HG03354 (cell line): ENCODE results near the gene RPSA.
"Not testable (repeated sequence)": the region's sequence is repeated elsewhere in the genome, so short reads cannot be mapped to it uniquely, and the experiment has no call there.

Experiments
- ATAC-seq: cut with Tn5 transposase; IDR thresholded peaks from one replicate; pipeline ENCODE4 v1.9.1; 2021; ENCODE audit warnings: mild to moderate bottlenecking; ENCODE audit not compliant: unreplicated experiment, poor library complexity, severe bottlenecking

Gene RPSA

GRCh38 chr3:39406368-39407258, at the start of gene RPSA:
Gene RPSA (plus strand): TSS chr3:39406720. CDS start chr3:39407654, 934 bp downstream.
- peak; percentile 94 for ATAC-seq

DNA sequence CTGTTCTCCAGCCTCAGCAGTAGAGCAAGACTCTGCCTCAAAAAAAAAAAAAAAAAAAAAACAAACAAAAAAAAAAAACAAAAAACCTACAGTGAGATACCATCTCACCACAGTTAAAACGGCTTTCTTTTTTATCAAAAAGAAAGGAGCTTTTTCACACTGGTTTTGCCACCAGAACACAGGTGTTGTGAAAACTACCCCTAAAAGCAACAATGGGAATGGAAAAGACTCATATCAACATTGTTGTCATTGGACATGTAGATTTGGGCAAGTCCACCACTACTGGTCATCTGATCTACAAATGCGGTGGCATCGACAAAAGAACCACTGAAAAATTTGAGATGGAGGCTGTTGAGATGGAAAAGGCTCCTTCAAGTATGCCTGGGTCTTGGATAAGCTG, 48.2 kb upstream of the RPSA start:
- ATAC-seq, result no peak

DNA sequence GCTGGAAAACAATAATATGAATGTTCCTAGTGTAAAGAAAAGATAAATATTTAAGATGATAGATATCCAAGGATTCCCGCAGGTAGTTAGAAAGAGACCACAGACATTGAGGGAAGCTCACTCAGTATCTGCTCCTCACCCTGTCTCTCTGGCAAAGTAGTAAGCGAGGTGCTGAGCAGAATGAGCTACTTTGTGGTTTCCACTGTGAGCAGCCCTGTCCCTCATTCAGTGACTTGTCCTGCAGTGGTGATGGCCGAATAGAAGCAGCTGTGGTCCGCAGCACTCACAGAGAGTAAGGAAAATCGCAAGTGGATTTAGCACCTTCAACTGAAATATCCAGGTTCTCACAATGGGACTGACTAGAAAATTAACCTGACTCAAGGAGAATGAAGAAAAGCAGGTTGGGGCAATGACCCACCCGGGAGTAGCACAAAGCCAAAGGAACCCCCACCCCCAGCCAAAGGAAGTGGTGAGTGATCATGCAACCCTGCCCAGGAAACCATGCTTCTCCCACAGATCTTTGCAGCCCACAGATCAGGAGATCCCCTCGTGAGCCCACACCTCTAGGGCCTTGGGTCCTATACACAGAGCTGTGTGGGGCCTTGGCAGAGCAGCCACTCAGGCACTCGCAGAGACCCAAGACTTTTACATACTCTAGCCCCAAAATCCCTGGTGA, 45.1 kb upstream of the RPSA start:
- no peak for ATAC-seq

DNA sequence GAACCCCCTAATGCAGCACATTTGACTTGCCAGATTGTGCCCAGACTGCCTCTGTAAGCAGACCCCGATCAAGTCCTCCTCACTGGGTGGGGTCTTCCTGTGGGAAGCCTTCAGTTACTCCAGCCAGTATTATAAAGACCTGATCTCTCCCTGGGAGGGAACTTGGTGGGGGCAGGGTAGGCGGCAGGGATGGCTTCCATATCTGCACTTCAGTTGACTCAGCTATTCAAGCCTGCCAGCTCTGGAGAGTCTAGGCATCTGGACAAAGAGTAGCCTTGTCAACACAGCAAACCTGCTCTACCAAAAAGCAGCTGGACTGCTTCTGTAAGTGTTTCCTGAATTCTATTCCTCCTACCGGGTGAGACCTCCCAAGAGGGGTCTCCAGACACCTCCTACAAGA, 44.3 kb upstream of the RPSA start:
- no peak for ATAC-seq

DNA sequence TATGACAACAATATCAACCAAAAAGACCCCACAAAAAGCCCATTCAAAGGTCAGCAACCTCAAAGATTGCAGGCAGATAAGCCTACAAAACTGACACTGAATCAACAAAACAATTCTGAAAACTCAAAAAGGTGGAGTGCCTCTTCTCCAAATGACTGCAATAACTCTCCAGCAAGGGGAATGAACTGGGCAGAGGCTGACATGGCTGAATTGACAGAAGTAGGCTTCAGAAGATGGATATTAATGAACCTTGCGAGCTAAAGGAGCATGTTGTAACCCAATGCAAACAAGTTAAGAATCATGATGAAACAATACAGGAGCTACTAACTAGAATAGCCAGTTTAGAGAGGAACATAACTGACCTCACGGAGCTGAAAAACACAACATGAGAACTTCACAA, 43.7 kb upstream of the RPSA start:
- no peak for ATAC-seq

- not testable (repeated sequence) for ATAC-seq
Observed at GRCh38 chr3:39370450-39370849, 36.1 kb upstream of the RPSA start.

- no peak for ATAC-seq
Observed at GRCh38 chr3:39372833-39373232, 33.7 kb upstream of the RPSA start.

- ATAC-seq, result no peak
Observed at GRCh38 chr3:39376959-39377634, 29.4 kb upstream of the RPSA start.

DNA sequence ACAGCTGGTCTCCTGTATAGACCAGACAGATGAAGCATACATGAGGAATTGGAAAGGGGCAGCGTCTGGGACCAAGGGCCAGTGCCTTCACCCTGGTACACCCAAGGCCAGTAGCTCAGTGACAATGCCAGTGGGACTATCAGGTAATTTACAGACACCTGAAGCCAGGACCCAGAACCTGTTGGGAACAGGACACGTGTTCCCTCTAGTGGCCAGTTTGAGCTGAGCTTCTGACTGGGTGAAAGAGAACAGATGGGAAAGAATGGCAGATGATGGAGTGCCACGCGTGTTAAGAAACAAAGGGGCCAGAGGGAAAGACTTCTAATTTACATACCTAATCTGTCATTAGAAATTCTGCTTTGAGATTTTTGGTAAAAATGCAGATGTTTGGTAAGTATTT, 28.4 kb upstream of the RPSA start:
- ATAC-seq, result peak; percentile 79

GRCh38 chr3:39378957-39379777, 27.4 kb upstream of the RPSA start:
- no peak for ATAC-seq

GRCh38 chr3:39379778-39380155, 26.8 kb upstream of the RPSA start:
- no peak for ATAC-seq

GRCh38 chr3:39381432-39381831, 25.1 kb upstream of the RPSA start:
- no peak for ATAC-seq

GRCh38 chr3:39383045-39383880, 23.3 kb upstream of the RPSA start, which contains the start of gene SLC25A38:
Gene SLC25A38 (plus strand): TSS chr3:39383370. CDS start chr3:39383725, 355 bp downstream.
- peak; percentile 78 for ATAC-seq

DNA sequence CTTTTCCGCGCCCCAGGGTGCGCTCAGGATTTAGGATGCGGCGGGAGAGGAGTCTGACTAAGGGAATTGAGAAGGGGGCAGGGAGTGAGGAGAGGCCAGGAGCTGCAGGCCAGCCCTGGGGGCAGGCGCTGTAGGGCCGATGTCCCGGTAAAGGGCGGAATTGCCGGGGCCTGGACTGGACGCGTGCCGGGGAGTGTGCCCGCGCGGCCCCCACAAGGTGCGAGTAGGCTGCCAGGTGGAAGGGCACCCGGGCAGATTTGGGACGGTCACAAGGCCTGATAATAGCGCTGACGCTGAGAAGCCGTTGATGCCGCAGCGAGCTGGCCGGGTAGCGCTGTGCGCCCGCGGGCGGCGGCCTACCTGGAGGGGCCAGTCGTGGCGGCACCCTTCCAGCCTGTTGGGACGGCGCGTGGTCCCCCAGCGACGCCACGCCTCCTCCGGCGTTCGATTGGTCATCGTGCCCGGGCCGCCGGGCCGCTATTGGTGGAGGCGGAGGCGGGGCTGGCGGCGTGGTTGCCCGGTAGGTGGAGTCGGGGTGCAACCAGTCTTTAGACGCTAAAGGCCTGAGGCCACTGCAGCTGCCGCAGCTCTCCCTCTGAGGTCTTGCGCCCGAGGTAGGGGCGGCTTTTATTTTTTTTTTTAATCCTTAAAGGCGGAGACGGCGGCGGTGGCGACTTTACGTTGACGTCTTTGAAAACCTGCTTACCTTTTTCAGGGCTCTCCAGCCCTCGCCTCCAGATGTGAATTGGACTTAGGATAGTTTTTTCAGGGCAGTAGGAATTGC, 22.4 kb upstream of the RPSA start:
- ATAC-seq, result peak; percentile 78

DNA sequence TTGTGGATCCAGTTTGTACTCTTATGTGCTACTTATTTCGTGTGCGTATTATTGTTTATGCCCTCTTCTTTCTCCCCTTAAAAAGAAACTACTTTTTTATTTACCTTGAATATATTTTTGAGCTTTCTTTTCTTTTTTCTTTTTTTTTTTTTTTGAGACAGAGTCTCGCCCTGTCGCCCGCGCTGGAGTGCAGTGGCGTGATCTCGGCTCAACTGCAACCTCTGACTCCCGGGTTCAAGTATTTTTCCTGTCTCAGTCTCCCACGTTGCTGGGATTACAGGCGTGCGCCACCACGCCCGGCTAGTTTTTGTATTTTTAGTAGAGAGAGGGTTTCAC, 21.9 kb upstream of the RPSA start:
- ATAC-seq, result no peak

GRCh38 chr3:39385456-39386090, 20.9 kb upstream of the RPSA start:
- ATAC-seq, result no peak

- ATAC-seq, result no peak
Observed at GRCh38 chr3:39386318-39386717, 20.2 kb upstream of the RPSA start.
